Neural cell (in vitro differentiated cells): Measurements from ENCODE around the gene FILIP1L. TPM values are rescaled to one million over a fixed set of nuclear protein-coding genes. Genes with fewer than 3 reads are reported as not detected.

Experiments used
- H2AFZ ChIP-seq: fragments of 200-600, 300-800 bp; sonication (generic), shearing (Covaris generic); 2 replicates; pipeline ENCODE4 v1.6.0; 2014; ENCODE audit warnings: low read depth, mild to moderate bottlenecking, antibody characterized with exemption, low read length, moderate library complexity
- H3F3A ChIP-seq: fragments of 200-600 bp; shearing (Covaris generic); 2 replicates; pipeline ENCODE4 v1.6.1; 2016; ENCODE audit warnings: mild to moderate bottlenecking, moderate library complexity, mixed read lengths, antibody characterized with exemption, low read length; ENCODE audit not compliant: insufficient read depth, poor library complexity, severe bottlenecking
- H3K27ac ChIP-seq: fragments of 200-600, 300-800 bp; sonication (generic), shearing (Covaris generic); 2 replicates; pipeline ENCODE4 v1.5.1; 2014; ENCODE audit warnings: mild to moderate bottlenecking, low read length, moderate library complexity
- H3K27me3 ChIP-seq: fragments of 300-800, 200-600 bp; sonication (generic), shearing (Covaris generic); 2 replicates; pipeline ENCODE4 v1.6.0; 2014; ENCODE audit warnings: mild to moderate bottlenecking, low read depth, low read length, moderate library complexity; ENCODE audit not compliant: insufficient read depth
- H3K36me3 ChIP-seq: fragments of 300-800, 200-600 bp; sonication (generic), shearing (Covaris generic); 2 replicates; pipeline ENCODE4 v1.5.1; 2014; ENCODE audit warnings: mild to moderate bottlenecking, antibody characterized with exemption, low read length, moderate library complexity; ENCODE audit not compliant: insufficient read depth
- H3K4me2 ChIP-seq: fragments of 300-800, 200-600 bp; sonication (generic), shearing (Covaris generic); 2 replicates; pipeline ENCODE4 v1.6.0; 2014; ENCODE audit warnings: mild to moderate bottlenecking, low read length
- H3K4me3 ChIP-seq: fragments of 300-800, 200-600 bp; sonication (generic), shearing (Covaris generic); 2 replicates; pipeline ENCODE4 v1.5.1; 2014; ENCODE audit warnings: mild to moderate bottlenecking, low read length, moderate library complexity
- H3K79me2 ChIP-seq: fragments of 200-600 bp; shearing (Covaris generic); replicated peaks from 2 replicates; pipeline ENCODE4 v1.6.0; 2014; ENCODE audit warnings: mild to moderate bottlenecking, low read length, moderate library complexity; ENCODE audit not compliant: insufficient read depth
- H3K9ac ChIP-seq: fragments of 300-800, 200-600 bp; sonication (generic), shearing (Covaris generic); 2 replicates; pipeline ENCODE4 v1.6.1; 2016; ENCODE audit warnings: mild to moderate bottlenecking, low read length, mixed read lengths
- H3K9me2 ChIP-seq: fragments of 200-600 bp; shearing (Covaris generic); 2 replicates; pipeline ENCODE4 v1.6.1; 2016; ENCODE audit warnings: mild to moderate bottlenecking, low read length, mixed read lengths; ENCODE audit not compliant: insufficient read depth
- H3K9me3 ChIP-seq: fragments of 200-600, 300-800 bp; sonication (generic), shearing (Covaris generic); 2 replicates; pipeline ENCODE4 v1.6.1; 2016; ENCODE audit warnings: mild to moderate bottlenecking, mixed run types, low read length, moderate library complexity, mixed read lengths
- H4K20me1 ChIP-seq: fragments of 200-600 bp; shearing (Covaris generic); 2 replicates; pipeline ENCODE4 v1.6.1; 2016; ENCODE audit warnings: mild to moderate bottlenecking, mixed run types; ENCODE audit not compliant: insufficient read depth
- CTCF ChIP-seq: fragments of 450-650 bp; IDR thresholded peaks from 2 replicates; pipeline ENCODE4 v1.5.1; 2014; ENCODE audit warnings: antibody characterized with exemption, mild to moderate bottlenecking, moderate library complexity; ENCODE audit not compliant: poor library complexity, severe bottlenecking
- EP300 ChIP-seq: fragments of 450-650 bp; conservative IDR thresholded peaks from 2 replicates; pipeline ENCODE4 v1.6.1; 2014; ENCODE audit warnings: antibody characterized with exemption, mild to moderate bottlenecking, moderate library complexity; ENCODE audit not compliant: poor library complexity, severe bottlenecking
- EZH2 ChIP-seq: fragments of 200-600, 300-800 bp; shearing (Covaris generic), sonication (generic); IDR thresholded peaks from 2 replicates; pipeline ENCODE4 v1.6.1; 2014; ENCODE audit warnings: antibody characterized with exemption, low read length, borderline replicate concordance, mild to moderate bottlenecking; ENCODE audit not compliant: insufficient read depth, poor library complexity, severe bottlenecking
- MXI1 ChIP-seq: fragments of 450-650 bp; conservative IDR thresholded peaks from 2 replicates; pipeline ENCODE4 v1.6.1; 2014; ENCODE audit warnings: antibody characterized with exemption, mild to moderate bottlenecking; ENCODE audit not compliant: poor library complexity, severe bottlenecking
- POLR2AphosphoS5 ChIP-seq: IDR thresholded peaks from 2 replicates; pipeline ENCODE4 v1.6.1; 2012
- RAD21 ChIP-seq: fragments of 450-650 bp; conservative IDR thresholded peaks from 2 replicates; pipeline ENCODE4 v1.6.1; 2014; ENCODE audit warnings: antibody characterized with exemption, mild to moderate bottlenecking, moderate library complexity
- REST ChIP-seq: IDR thresholded peaks from 2 replicates; pipeline ENCODE4 v1.6.1; 2012; ENCODE audit warnings: borderline replicate concordance
- SMC3 ChIP-seq: fragments of 450-650 bp; conservative IDR thresholded peaks from 2 replicates; pipeline ENCODE4 v1.6.1; 2014; ENCODE audit warnings: antibody characterized with exemption, mild to moderate bottlenecking, moderate library complexity; ENCODE audit not compliant: poor library complexity
- TAF1 ChIP-seq: IDR thresholded peaks from 2 replicates; pipeline ENCODE4 v1.6.1; 2012; ENCODE audit warnings: low read depth
- polyA plus RNA-seq: library from polyadenylated mRNA; depleted of rRNA; stranded (reverse); fragments of >200 nt; gene quantifications from 2 replicates; pipeline ENCODE4 v1.2.3, GENCODE V29; 2014

Gene FILIP1L
- polyA plus RNA-seq, 1 donor from 2014 or later = 0.27 TPM

- Histone ChIP-seq H3K9me2 (no peaks in the 10 kb centered on the region), H3F3A (no peaks in the 10 kb centered on the region), H2AFZ (no peak overlapping the region), H4K20me1 (no peaks in the 10 kb centered on the region), H3K36me3 (no peaks in the 10 kb centered on the region), H3K9ac (no peak overlapping the region), H3K79me2 (no peaks in the 10 kb centered on the region), H3K4me2 (no peak overlapping the region), H3K27ac (no peak overlapping the region), H3K4me3 (no peak overlapping the region), H3K9me3 (no peaks in the 10 kb centered on the region), H3K27me3 (no peaks in the 10 kb centered on the region)
- TF ChIP-seq SMC3 (no peak), CTCF (no peak), RAD21 (no peak), EP300 (no peak), REST (no peak), MXI1 (no peak), EZH2 (no peak), TAF1 (no peak), POLR2AphosphoS5 (no peak)
These were observed 33.7 kb downstream of the FILIP1L start for GRCh38 chr3:100080573-100080972.

GRCh38 chr3:100079328-100079727, 35.0 kb downstream of the FILIP1L start:
- Histone ChIP-seq H3K9me3 (no peaks in the 10 kb centered on the region), H3K27me3 (no peaks in the 10 kb centered on the region), H3K36me3 (no peaks in the 10 kb centered on the region), H4K20me1 (no peaks in the 10 kb centered on the region), H3K9me2 (no peaks in the 10 kb centered on the region), H2AFZ (no peak overlapping the region), H3K4me2 (no peak overlapping the region), H3F3A (no peaks in the 10 kb centered on the region), H3K4me3 (no peak overlapping the region), H3K79me2 (no peaks in the 10 kb centered on the region), H3K9ac (no peak overlapping the region), H3K27ac (no peak overlapping the region)
- TF ChIP-seq MXI1 = no peak
- TF ChIP-seq RAD21 = no peak
- TF ChIP-seq SMC3 = no peak
- TF ChIP-seq TAF1 = no peak
- TF ChIP-seq EP300 = no peak
- TF ChIP-seq POLR2AphosphoS5 = no peak
- TF ChIP-seq EZH2 = no peak
- TF ChIP-seq REST = no peak
- no peak for TF ChIP-seq CTCF
